Progenitor cell of endocrine pancreas (in vitro differentiated cells): Measurements from ENCODE around the gene KCNMA1. TPM values are rescaled to one million over a fixed set of nuclear protein-coding genes. Genes with fewer than 3 reads are reported as not detected.

Source experiments
- DNase-seq: peaks from one replicate; pipeline ENCODE4 v3.0.0; 2021; ENCODE audit warnings: low spot score; ENCODE audit not compliant: unreplicated experiment
- H3K27ac Mint-ChIP-seq: 2 replicates; pipeline ENCODE4 v1.8.0; 2021; ENCODE audit warnings: mild to moderate bottlenecking, moderate library complexity, mixed read lengths
- H3K27me3 Mint-ChIP-seq: 2 replicates; pipeline ENCODE4 v1.8.0; 2021; ENCODE audit warnings: mixed read lengths
- H3K36me3 Mint-ChIP-seq: 2 replicates; pipeline ENCODE4 v1.8.0; 2022; ENCODE audit warnings: mixed read lengths; ENCODE audit not compliant: insufficient read depth
- H3K4me1 Mint-ChIP-seq: 2 replicates; pipeline ENCODE4 v1.8.0; 2021; ENCODE audit warnings: low read depth, mixed read lengths
- H3K4me3 Mint-ChIP-seq: 2 replicates; pipeline ENCODE4 v1.8.0; 2021; ENCODE audit warnings: low read depth, mild to moderate bottlenecking, moderate library complexity, mixed read lengths
- H3K9me3 Mint-ChIP-seq: 2 replicates; pipeline ENCODE4 v1.8.0; 2021; ENCODE audit warnings: low read depth, mixed read lengths
- total RNA-seq: library from RNA; stranded (reverse); gene quantifications from 2 replicates; pipeline ENCODE4 v1.2.1, GENCODE V29; 2021
- TF ChIP-seq, protein P1 (sequence below): fragments of 200-600 bp; sonication (generic); IDR thresholded peaks from one replicate; pipeline ENCODE4 v1.5.0; 2021; ENCODE audit warnings: antibody characterized with exemption, mild to moderate bottlenecking; ENCODE audit not compliant: unreplicated experiment

The KCNMA1 gene
- total RNA-seq, 1 donor from 2014 or later = 5.8 TPM

DNA sequence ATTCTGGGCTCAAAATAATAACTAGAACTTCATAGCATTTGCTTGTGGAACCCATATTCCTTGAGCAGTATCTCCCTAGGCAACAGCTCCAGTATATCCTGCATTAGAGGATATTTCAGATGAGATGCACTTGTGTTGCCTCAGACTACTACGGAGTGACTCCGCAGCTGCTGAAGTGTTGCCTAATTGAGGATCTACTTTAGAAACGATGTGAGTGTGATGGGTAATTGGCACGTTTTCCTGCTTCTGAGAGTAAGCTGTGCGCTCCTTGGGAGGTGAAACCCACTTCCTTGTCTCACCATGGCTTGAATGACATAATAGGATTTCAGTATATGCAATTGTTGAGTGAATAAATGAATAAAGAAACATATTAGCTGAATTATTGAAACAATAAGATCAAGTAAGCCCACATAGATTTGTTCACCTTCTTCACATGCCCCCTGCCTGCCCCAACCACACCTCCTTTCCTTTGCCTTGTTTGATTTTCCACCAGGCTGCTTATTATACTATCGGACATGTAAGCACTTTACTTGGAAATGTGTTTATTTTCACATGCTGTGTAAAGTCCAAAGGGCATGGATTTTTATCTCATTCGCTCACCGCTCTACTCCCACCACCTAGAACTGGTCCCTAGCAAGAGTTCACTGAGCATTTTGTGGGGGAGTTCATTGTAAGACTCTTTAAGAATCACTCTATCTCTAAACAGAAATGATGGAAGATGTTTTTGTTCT lies 303.8 kb downstream of the KCNMA1 start:
- TF ChIP-seq, protein P1, sequence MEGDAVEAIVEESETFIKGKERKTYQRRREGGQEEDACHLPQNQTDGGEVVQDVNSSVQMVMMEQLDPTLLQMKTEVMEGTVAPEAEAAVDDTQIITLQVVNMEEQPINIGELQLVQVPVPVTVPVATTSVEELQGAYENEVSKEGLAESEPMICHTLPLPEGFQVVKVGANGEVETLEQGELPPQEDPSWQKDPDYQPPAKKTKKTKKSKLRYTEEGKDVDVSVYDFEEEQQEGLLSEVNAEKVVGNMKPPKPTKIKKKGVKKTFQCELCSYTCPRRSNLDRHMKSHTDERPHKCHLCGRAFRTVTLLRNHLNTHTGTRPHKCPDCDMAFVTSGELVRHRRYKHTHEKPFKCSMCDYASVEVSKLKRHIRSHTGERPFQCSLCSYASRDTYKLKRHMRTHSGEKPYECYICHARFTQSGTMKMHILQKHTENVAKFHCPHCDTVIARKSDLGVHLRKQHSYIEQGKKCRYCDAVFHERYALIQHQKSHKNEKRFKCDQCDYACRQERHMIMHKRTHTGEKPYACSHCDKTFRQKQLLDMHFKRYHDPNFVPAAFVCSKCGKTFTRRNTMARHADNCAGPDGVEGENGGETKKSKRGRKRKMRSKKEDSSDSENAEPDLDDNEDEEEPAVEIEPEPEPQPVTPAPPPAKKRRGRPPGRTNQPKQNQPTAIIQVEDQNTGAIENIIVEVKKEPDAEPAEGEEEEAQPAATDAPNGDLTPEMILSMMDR = no peak
- Mint-ChIP-seq H3K4me3 (peak overlapping the region; percentile 2), H3K27ac (peak overlapping the region; percentile 97), H3K9me3 (no peaks in the 10 kb centered on the region), H3K4me1 (peaks cover 69% of the 10 kb centered on the region), H3K27me3 (no peaks in the 10 kb centered on the region), H3K36me3 (peaks cover 1% of the 10 kb centered on the region)
- DNase-seq = no peak

DNA sequence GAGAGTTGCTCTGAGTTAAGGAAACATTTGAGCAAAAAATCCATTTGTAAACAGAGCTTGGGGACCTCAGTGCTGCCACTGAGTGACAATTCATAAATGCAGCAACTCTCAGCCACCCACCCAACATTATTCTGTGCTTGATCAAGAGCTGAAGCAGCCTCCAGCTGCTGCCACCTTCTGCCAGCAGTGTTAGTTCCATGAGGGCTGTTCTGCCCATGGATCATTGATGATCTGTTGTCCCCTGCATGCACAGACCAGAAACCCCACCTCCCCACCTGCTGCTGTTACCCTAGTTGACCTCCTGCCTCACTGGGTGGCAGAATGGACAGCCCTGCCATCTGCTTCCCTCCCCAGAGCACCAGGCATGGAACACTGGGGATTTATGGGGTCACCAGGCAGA lies 305.4 kb downstream of the KCNMA1 start:
- no peaks in the 10 kb centered on the region for H3K36me3 Mint-ChIP-seq
- peaks cover 67% of the 10 kb centered on the region for H3K4me1 Mint-ChIP-seq
- no peaks in the 10 kb centered on the region for H3K9me3 Mint-ChIP-seq
- no peak for DNase-seq
- TF ChIP-seq, protein P1 = no peak
- peak overlapping the region; percentile 97 for H3K27ac Mint-ChIP-seq
- H3K27me3 Mint-ChIP-seq = no peaks in the 10 kb centered on the region
- H3K4me3 Mint-ChIP-seq = no peak overlapping the region

DNA sequence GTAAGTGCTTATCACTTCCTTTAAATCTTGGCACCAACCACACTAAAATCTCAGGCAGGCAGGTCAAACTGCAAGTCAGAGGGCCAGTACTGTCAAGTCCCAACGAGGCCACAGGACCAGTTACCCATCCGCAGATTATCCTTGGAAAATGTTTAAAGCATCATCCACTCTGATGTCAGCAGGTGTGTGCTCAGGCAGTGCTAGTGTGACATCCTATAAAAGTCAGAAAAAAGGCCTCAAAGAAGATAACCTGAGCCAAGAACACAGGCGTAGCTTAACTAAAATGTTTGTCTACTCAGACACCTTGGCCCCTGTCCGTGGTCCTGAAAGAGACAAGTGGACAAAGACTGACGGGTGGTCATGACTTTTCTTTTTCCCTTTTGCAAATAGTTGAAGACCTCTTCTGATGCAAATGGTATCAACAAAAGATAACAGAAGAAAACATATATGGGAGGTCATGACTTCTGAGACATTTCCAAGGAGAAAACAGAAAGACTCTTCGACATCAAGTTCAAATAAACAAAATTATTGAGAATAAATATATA lies 309.3 kb downstream of the KCNMA1 start:
- Mint-ChIP-seq H3K4me3 (no peak overlapping the region), H3K27me3 (peaks cover 4% of the 10 kb centered on the region), H3K27ac (peak overlapping the region; percentile 83), H3K9me3 (no peaks in the 10 kb centered on the region), H3K36me3 (no peaks in the 10 kb centered on the region), H3K4me1 (peaks cover 38% of the 10 kb centered on the region)
- DNase-seq = peak; percentile 57
- TF ChIP-seq, protein P1 = no peak

DNA sequence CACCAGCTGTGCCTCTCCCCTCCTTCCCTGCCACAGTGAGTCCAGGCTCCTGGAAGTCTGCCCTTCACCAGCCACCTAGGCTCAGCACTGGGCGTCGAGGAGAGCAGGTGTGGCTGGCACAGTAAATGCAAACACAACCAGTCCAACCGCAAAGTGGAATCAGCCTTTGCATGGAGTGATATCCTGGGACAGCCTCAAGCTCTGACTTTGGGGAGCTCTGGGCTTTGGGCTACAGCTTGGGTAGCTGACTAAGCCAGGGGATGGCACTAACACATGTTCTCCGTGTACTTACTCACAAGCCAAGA lies 312.4 kb downstream of the KCNMA1 start:
- Mint-ChIP-seq H3K27ac (no peak overlapping the region), H3K36me3 (no peaks in the 10 kb centered on the region), H3K4me1 (peaks cover 9% of the 10 kb centered on the region), H3K27me3 (peaks cover 10% of the 10 kb centered on the region), H3K4me3 (no peak overlapping the region), H3K9me3 (peaks cover 4% of the 10 kb centered on the region)
- TF ChIP-seq, protein P1 = no peak
- no peak for DNase-seq

DNA sequence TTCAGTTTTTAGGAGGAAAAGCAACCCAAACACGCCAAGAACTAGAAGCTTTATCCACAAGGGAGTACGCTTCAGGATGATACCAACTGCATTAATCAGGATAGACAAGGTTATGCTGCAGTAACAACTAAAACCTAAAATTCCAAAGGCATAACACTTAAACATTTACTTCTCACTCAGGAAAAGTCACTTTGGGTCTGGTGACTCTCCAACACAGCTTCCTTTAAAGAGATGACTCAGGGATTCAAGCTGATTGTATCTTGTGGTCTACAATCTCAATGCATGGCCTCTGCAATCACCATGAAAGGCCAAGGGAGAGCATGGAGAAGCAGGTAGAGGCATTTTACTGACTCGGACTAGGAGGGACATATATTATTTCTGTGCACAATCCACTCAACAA lies 315.8 kb downstream of the KCNMA1 start:
- Mint-ChIP-seq H3K4me3 (no peak overlapping the region), H3K27me3 (peaks cover 13% of the 10 kb centered on the region), H3K9me3 (peaks cover 4% of the 10 kb centered on the region), H3K36me3 (no peaks in the 10 kb centered on the region), H3K4me1 (no peaks in the 10 kb centered on the region), H3K27ac (no peak overlapping the region)
- TF ChIP-seq, protein P1 = no peak
- DNase-seq = no peak
